CD4-positive, CD25-positive, alpha-beta regulatory T cell (primary cell): ENCODE data around the gene ABCD3. TPM values are rescaled to one million over a fixed set of nuclear protein-coding genes. Genes with fewer than 3 reads are reported as not detected.

Experiments
- ATAC-seq, 2 donors: fragments of 150-1000 bp; cut with Tn5 transposase; one replicate each; pipeline ENCODE4 v1.10.0; 2021; ENCODE audit warnings: low read depth in 2 of 2, moderate number of reproducible peaks in 2 of 2, moderate library complexity in 1 of 2
- DNase-seq, 3 donors: peaks; one replicate each; pipeline versions ENCODE4 v3.0.0 to v3.0.0-alpha.2; 2012 to 2022; ENCODE audit warnings: mixed read lengths in 1 of 3
- H3K27ac ChIP-seq: one replicate; pipeline ENCODE4 v1.7.0; 2013; ENCODE audit warnings: mild to moderate bottlenecking, low read length; ENCODE audit not compliant: insufficient read depth, poor library complexity, severe bottlenecking
- H3K27me3 ChIP-seq: one replicate; pipeline ENCODE4 v1.7.0; 2013; ENCODE audit warnings: low read length; ENCODE audit not compliant: control insufficient read depth, insufficient read depth
- H3K36me3 ChIP-seq: one replicate; pipeline ENCODE4 v1.7.0; 2013; ENCODE audit warnings: mild to moderate bottlenecking, low read length, moderate library complexity; ENCODE audit not compliant: control insufficient read depth, insufficient read depth
- H3K4me1 ChIP-seq: 2 replicates; pipeline ENCODE4 v1.7.0; 2013; ENCODE audit warnings: mild to moderate bottlenecking, low read length; ENCODE audit not compliant: insufficient read depth, control insufficient read depth, poor library complexity, severe bottlenecking
- H3K4me3 ChIP-seq: one replicate; pipeline ENCODE4 v1.7.0; 2013; ENCODE audit warnings: low read depth, mild to moderate bottlenecking, low read length, moderate library complexity
- H3K9me3 ChIP-seq, 2 experiments: 1 replicate in 1 of 2; 2 replicates in 1 of 2; pipeline ENCODE4 v1.7.0; 2013; ENCODE audit warnings: low read length in 2 of 2, mild to moderate bottlenecking in 1 of 2, moderate library complexity in 1 of 2; ENCODE audit not compliant: control insufficient read depth in 2 of 2
- H3K27ac Mint-ChIP-seq, 3 donors: one replicate each; pipeline ENCODE4 v1.8.0; 2020 to 2022; ENCODE audit warnings: mild to moderate bottlenecking in 3 of 3, mixed read lengths in 3 of 3, moderate library complexity in 2 of 3
- H3K27me3 Mint-ChIP-seq: one replicate; pipeline ENCODE4 v1.8.0; 2022; ENCODE audit warnings: mild to moderate bottlenecking, mixed read lengths
- H3K36me3 Mint-ChIP-seq: one replicate; pipeline ENCODE4 v1.8.0; 2020; ENCODE audit warnings: mixed read lengths
- H3K4me1 Mint-ChIP-seq, 4 donors: one replicate each; pipeline ENCODE4 v1.8.0; 2020 to 2022; ENCODE audit warnings: mixed read lengths in 4 of 4, mild to moderate bottlenecking in 1 of 4
- H3K4me3 Mint-ChIP-seq, 4 donors: one replicate each; pipeline ENCODE4 v1.8.0; 2020 to 2022; ENCODE audit warnings: mild to moderate bottlenecking in 4 of 4, mixed read lengths in 4 of 4, moderate library complexity in 3 of 4
- H3K9me3 Mint-ChIP-seq, 7 donors: one replicate each; pipeline ENCODE4 v1.8.0; 2020 to 2022; ENCODE audit warnings: mixed read lengths in 7 of 7, mild to moderate bottlenecking in 3 of 7, moderate library complexity in 2 of 7
- polyA plus RNA-seq, 4 donors: library from polyadenylated mRNA; unstranded; fragments of 300-500 nt; fragmentation: Illumina TruSeq; gene quantifications; one replicate each; pipeline ENCODE4 v1.2.3, GENCODE V29; 2021
- total RNA-seq: library from RNA; stranded (reverse); gene quantifications from one replicate; pipeline ENCODE4 v1.2.3, GENCODE V29; 2022

The ABCD3 gene
- total and polyA plus RNA-seq, 5 donors from 2014 or later, result 15.3 to 21.6 (median 19.4) TPM

- Histone ChIP-seq H3K27me3 (no peaks in the 10 kb centered on the region), H3K4me1 (no peaks in the 10 kb centered on the region), H3K4me3 (no peak overlapping the region), H3K27ac (no peak overlapping the region), H3K36me3 (peaks cover 16% of the 10 kb centered on the region), H3K9me3 (no peaks in the 10 kb centered on the region)
- Mint-ChIP-seq H3K4me1 (peaks cover 0 to 4% (median 0%) of the 10 kb centered on the region in 4 donors), H3K4me3 (no peak overlapping the region), H3K27ac (no peak overlapping the region), H3K9me3 (no peaks in the 10 kb centered on the region), H3K36me3 (peaks cover 30% of the 10 kb centered on the region), H3K27me3 (no peaks in the 10 kb centered on the region)
- ATAC-seq (no peak), DNase-seq (no peak)
Observed at GRCh38 chr1:94515296-94515947, 97.2 kb downstream of the ABCD3 start.

- H3K4me3 ChIP-seq, result no peak overlapping the region
- H3K4me1 ChIP-seq, result no peaks in the 10 kb centered on the region
- Mint-ChIP-seq H3K4me3 (no peak overlapping the region), H3K36me3 (peaks cover 23% of the 10 kb centered on the region), H3K27me3 (no peaks in the 10 kb centered on the region), H3K9me3 (no peaks in the 10 kb centered on the region), H3K4me1 (peaks cover 0 to 4% (median 0%) of the 10 kb centered on the region in 4 donors), H3K27ac (no peak overlapping the region)
- H3K27me3 ChIP-seq, result no peaks in the 10 kb centered on the region
- ATAC-seq, result no peak
- H3K36me3 ChIP-seq, result peaks cover 10% of the 10 kb centered on the region
- no peaks in the 10 kb centered on the region for H3K9me3 ChIP-seq
- H3K27ac ChIP-seq, result no peak overlapping the region
- no peak for DNase-seq
Observed at GRCh38 chr1:94519351-94519750, 101.2 kb downstream of the ABCD3 start.

GRCh38 chr1:94522304-94522703, 104.1 kb downstream of the ABCD3 start:
- Histone ChIP-seq H3K27ac (no peak overlapping the region), H3K9me3 (no peaks in the 10 kb centered on the region), H3K4me1 (no peaks in the 10 kb centered on the region), H3K4me3 (no peak overlapping the region), H3K36me3 (peaks cover 10% of the 10 kb centered on the region), H3K27me3 (peaks cover 2% of the 10 kb centered on the region)
- no peak for DNase-seq
- no peaks in the 10 kb centered on the region for H3K27me3 Mint-ChIP-seq
- no peaks in the 10 kb centered on the region for H3K9me3 Mint-ChIP-seq
- no peak overlapping the region for H3K27ac Mint-ChIP-seq
- peaks cover 14% of the 10 kb centered on the region for H3K36me3 Mint-ChIP-seq
- no peak overlapping the region for H3K4me3 Mint-ChIP-seq
- no peak for ATAC-seq
- no peaks in the 10 kb centered on the region for H3K4me1 Mint-ChIP-seq

- Mint-ChIP-seq H3K27me3 (no peaks in the 10 kb centered on the region), H3K4me1 (no peaks in the 10 kb centered on the region), H3K27ac (peak overlapping the region in 1 of 3 donors; percentile 75), H3K9me3 (no peaks in the 10 kb centered on the region), H3K4me3 (no peak overlapping the region), H3K36me3 (peaks cover 6% of the 10 kb centered on the region)
- H3K36me3 ChIP-seq, result no peaks in the 10 kb centered on the region
- H3K4me3 ChIP-seq, result no peak overlapping the region
- H3K4me1 ChIP-seq, result no peaks in the 10 kb centered on the region
- DNase-seq (no peak), ATAC-seq (no peak)
- no peaks in the 10 kb centered on the region for H3K9me3 ChIP-seq
- H3K27me3 ChIP-seq, result peaks cover 2% of the 10 kb centered on the region
- H3K27ac ChIP-seq, result no peak overlapping the region
Observed at GRCh38 chr1:94524531-94524930, 106.3 kb downstream of the ABCD3 start.

- Histone ChIP-seq H3K4me3 (no peak overlapping the region), H3K4me1 (no peaks in the 10 kb centered on the region), H3K9me3 (no peaks in the 10 kb centered on the region), H3K27me3 (peaks cover 2% of the 10 kb centered on the region), H3K36me3 (no peaks in the 10 kb centered on the region), H3K27ac (no peak overlapping the region)
- H3K27ac Mint-ChIP-seq, result no peak overlapping the region
- no peaks in the 10 kb centered on the region for H3K36me3 Mint-ChIP-seq
- DNase-seq, result no peak
- H3K4me1 Mint-ChIP-seq, result no peaks in the 10 kb centered on the region
- no peak for ATAC-seq
- H3K27me3 Mint-ChIP-seq, result no peaks in the 10 kb centered on the region
- H3K4me3 Mint-ChIP-seq, result no peak overlapping the region
- H3K9me3 Mint-ChIP-seq, result no peaks in the 10 kb centered on the region
Observed at GRCh38 chr1:94526152-94526980, 108.2 kb downstream of the ABCD3 start.

GRCh38 chr1:94527447-94528031, 109.3 kb downstream of the ABCD3 start:
- no peaks in the 10 kb centered on the region for H3K9me3 Mint-ChIP-seq
- H3K4me3 Mint-ChIP-seq, result no peak overlapping the region
- Histone ChIP-seq H3K36me3 (no peaks in the 10 kb centered on the region), H3K4me1 (no peaks in the 10 kb centered on the region), H3K27me3 (peaks cover 2% of the 10 kb centered on the region), H3K27ac (no peak overlapping the region), H3K9me3 (no peaks in the 10 kb centered on the region), H3K4me3 (no peak overlapping the region)
- no peaks in the 10 kb centered on the region for H3K4me1 Mint-ChIP-seq
- H3K36me3 Mint-ChIP-seq, result no peaks in the 10 kb centered on the region
- H3K27ac Mint-ChIP-seq, result no peak overlapping the region
- ATAC-seq (no peak), DNase-seq (no peak)
- no peaks in the 10 kb centered on the region for H3K27me3 Mint-ChIP-seq

GRCh38 chr1:94528299-94528698, 110.1 kb downstream of the ABCD3 start:
- H3K36me3 Mint-ChIP-seq, result no peaks in the 10 kb centered on the region
- ATAC-seq (no peak), DNase-seq (no peak)
- Histone ChIP-seq H3K4me1 (no peaks in the 10 kb centered on the region), H3K36me3 (no peaks in the 10 kb centered on the region), H3K27me3 (peaks cover 2% of the 10 kb centered on the region), H3K4me3 (no peak overlapping the region), H3K9me3 (no peaks in the 10 kb centered on the region), H3K27ac (no peak overlapping the region)
- H3K27me3 Mint-ChIP-seq, result no peaks in the 10 kb centered on the region
- H3K4me3 Mint-ChIP-seq, result no peak overlapping the region
- no peaks in the 10 kb centered on the region for H3K9me3 Mint-ChIP-seq
- H3K4me1 Mint-ChIP-seq, result no peaks in the 10 kb centered on the region
- H3K27ac Mint-ChIP-seq, result no peak overlapping the region
